Astrocyte of the spinal cord (primary cell): Measurements from ENCODE around the gene SDHAF3.

Experiments used
- DNase-seq: peaks from one replicate; pipeline ENCODE4 v3.0.0; 2011; ENCODE audit warnings: low read depth, low spot score
- H3K4me3 ChIP-seq: 2 replicates; pipeline ENCODE4 v1.5.1; 2011; ENCODE audit warnings: low read depth, mild to moderate bottlenecking, low read length, moderate library complexity
- CTCF ChIP-seq: IDR thresholded peaks from 2 replicates; pipeline ENCODE4 v1.5.1; 2012; ENCODE audit warnings: low read depth, mild to moderate bottlenecking, low read length, inconsistent platforms
- in situ Hi-C: cut with HindIII; loops from 2 replicates; pipeline ENCODE4 v1.10.0; 2017; ENCODE audit warnings: low sequenced_read_pairs

SDHAF3 gene

GRCh38 chr7:97204821-97205220, 87.3 kb downstream of the SDHAF3 start:
- DNase-seq: no peak
- in situ Hi-C loops: no loop called here
- no peak for TF ChIP-seq CTCF
- no peak overlapping the region for H3K4me3 ChIP-seq

- no peak overlapping the region for H3K4me3 ChIP-seq
- no peak for DNase-seq
- TF ChIP-seq CTCF: no peak
- in situ Hi-C loops: no loop called here
Observed at GRCh38 chr7:97215556-97215955, 98.1 kb downstream of the SDHAF3 start.

GRCh38 chr7:97218767-97219166, 101.3 kb downstream of the SDHAF3 start:
- no peak for TF ChIP-seq CTCF
- H3K4me3 ChIP-seq: no peak overlapping the region
- in situ Hi-C loops: no loop called here
- no peak for DNase-seq

GRCh38 chr7:97219237-97219636, 101.7 kb downstream of the SDHAF3 start:
- TF ChIP-seq CTCF: no peak
- DNase-seq: no peak
- H3K4me3 ChIP-seq: no peak overlapping the region
- in situ Hi-C loops: no loop called here

- TF ChIP-seq CTCF: no peak
- in situ Hi-C loops: no loop called here
- no peak overlapping the region for H3K4me3 ChIP-seq
- no peak for DNase-seq
Observed at GRCh38 chr7:97224316-97224715, 106.8 kb downstream of the SDHAF3 start.

- DNase-seq: no peak
- no peak for TF ChIP-seq CTCF
- H3K4me3 ChIP-seq: no peak overlapping the region
- in situ Hi-C loops: no loop called here
Observed at GRCh38 chr7:97226541-97226940, 109.0 kb downstream of the SDHAF3 start.
